GM15510 (cell line): Measurements from ENCODE around the gene OR4P4.

ENCODE experiments used
- POLR2A ChIP-seq: IDR thresholded peaks from 3 replicates; pipeline ENCODE4 v1.6.1; 2011; ENCODE audit warnings: borderline replicate concordance; ENCODE audit not compliant: insufficient read length; ENCODE audit errors: extremely low read depth

Gene OR4P4

DNA sequence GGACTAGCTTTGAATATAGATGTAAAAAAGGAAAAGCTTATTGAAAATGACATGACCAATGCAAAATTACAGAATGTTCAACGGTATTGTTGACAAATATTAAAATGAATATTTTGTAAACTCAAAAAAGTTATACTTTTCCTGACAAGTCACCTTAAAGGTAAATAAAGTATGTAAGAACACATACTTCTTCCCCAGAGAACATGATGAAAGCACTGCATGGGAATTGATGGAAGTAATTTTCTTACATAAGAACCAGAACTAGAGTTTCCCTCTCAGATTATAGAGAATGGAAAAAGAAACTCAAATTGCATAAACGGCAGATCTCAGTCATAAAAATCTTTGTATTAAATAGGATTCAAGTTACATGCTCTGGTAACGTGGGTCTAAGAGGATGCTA lies at the start of gene OR4P4:
Gene OR4P4 (plus strand): TSS at position 301 of the 400 bp plus-strand sequence.
- no peak for TF ChIP-seq POLR2A

DNA sequence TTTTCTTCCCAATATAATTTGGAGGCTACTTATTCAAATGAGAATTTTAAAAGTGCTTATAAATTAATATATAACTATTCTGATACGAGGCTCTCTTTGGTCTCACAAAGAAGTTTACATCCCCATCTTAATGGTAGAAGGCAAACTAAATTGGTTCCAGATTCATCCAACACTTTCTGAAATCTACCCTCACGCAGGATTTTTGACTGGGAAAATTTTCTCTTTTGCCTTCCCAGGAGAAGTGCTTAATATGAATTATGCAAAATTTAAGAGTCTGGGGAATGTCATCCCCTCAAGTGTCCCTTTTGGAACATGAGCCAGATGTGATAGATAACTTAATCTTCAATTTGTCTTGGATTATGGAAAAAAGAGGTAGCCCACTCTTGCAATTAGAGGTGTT lies 27.4 kb upstream of the OR4P4 start, which contains the start of gene OR4C11:
Gene OR4C11 (minus strand): TSS at position 101 of the 400 bp plus-strand sequence. CDS start 3,272 bp downstream, outside the sequence.
- no peak for TF ChIP-seq POLR2A

DNA sequence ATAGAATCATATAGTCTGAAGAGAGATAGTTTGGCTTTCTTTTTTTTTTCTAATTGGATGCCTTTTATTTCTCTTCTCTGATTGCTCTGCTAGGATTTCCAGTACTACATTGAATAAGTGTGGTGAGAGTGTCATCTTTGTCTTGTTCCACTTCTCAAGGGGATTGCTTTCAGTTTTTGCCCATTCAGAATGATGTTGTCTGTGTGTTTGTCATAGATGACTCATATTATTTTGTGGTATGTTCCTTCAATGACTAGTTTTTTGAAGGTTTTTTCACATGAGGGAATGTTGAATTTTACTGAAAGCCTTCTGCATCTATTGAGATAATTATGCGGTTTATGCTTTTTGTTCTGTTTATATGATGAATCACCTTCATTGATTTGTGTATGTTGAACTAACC lies 10.4 kb upstream of the OR4P4 start:
- TF ChIP-seq POLR2A, result no peak

DNA sequence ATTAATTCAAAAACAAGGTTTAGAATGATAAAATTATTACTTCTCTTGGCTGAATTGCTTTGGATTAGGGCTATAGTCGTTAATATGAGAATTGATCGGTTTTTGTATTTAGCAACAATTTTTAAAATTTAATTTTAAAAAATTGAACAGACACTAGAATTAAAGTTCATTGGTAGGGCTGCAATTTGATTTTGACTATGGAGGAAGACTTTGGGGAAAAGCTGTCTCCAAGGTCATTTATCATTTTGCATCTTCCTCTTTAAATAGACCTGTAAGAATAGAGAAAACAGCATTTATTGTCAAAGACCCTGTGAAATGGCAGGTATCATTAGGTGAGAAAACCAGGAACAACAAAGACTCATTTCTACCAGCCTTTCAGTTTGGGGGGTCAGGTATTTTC lies 13.1 kb downstream of the OR4P4 start, which contains the start of gene OR4S2:
Gene OR4S2 (plus strand): TSS at position 301 of the 400 bp plus-strand sequence. CDS start 2,577 bp downstream, outside the sequence.
- TF ChIP-seq POLR2A, result no peak

DNA sequence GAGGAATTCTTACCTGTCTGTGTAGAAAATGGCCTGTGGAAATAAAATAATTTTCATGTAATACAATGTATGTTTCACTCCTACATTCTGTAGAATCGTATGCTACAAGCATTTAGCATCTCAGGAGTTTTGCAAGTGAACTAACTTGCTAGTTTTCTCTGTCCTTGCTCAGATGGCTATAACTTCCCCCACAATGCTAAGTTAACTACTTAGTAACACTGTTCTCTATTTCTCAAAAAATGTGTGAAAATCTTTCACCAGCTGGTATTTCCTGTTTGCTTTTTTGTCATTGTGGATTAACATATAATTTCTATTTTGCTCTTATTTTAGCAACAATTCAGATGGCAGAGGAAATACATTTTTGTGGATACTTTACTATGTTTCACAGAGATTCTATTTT lies 17.6 kb downstream of the OR4P4 start:
- no peak for TF ChIP-seq POLR2A

DNA sequence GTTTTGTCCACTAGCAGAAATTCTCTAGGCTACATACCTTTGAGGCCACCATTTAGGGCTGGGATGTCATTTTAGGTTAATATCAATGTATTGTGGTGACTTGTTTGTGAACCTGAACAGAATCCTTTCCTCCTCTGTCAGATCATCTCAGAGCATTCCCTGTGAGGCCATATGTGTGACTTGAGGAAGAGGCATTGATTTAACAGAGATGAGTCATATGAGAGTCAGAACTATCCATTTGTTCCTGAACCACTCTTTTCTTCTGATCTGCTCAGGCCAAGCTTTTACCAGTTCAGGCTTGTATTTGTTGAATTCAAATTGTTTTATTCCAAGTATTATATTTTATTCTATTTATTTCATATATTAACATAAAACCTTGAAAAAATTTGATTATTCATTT lies 20.2 kb downstream of the OR4P4 start:
- no peak for TF ChIP-seq POLR2A

DNA sequence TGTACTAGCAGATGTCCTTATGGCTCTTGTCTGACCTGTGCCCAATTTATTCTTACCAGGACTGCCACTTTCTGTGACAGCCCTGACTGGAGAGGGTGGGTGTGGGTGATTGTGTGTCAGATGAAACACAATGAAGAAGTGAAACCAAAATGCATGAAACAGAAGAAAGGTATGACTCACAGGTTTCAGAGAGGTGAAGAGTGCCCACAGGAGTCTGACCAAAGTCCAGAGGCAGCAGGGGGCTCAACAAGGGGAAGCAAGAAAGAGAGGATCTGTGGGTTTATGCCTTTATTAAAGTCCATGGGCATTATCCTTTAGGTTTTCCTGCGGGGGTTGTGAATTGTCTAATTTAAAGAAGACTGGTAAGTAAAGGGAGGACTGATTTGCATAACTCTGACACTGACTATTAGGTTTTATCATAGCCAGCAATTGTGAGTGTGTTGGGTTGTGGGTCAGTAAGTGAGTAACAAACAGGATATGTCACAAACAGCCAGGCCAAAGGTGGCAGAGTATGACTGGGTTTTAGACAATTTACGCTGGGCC lies 23.2 kb downstream of the OR4P4 start:
- no peak for TF ChIP-seq POLR2A

DNA sequence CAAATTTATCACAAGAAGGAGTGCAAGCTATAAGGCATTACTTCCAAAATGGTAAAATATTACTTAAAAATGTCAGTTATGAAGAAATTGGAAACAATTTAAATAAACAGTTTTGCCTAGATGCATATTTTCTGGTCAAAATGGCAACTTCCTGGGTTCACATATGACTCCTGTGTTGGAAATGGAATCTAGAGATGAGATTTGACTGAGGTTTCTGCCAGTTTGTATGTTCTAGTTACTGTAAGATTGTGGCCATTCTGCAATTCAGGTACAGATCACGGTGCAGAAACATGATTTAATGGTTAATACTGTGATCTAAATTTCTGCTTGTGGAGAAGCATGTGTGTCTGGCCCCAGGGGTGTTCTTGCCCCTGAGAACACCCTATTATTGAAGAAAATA lies 23.7 kb downstream of the OR4P4 start:
- no peak for TF ChIP-seq POLR2A

DNA sequence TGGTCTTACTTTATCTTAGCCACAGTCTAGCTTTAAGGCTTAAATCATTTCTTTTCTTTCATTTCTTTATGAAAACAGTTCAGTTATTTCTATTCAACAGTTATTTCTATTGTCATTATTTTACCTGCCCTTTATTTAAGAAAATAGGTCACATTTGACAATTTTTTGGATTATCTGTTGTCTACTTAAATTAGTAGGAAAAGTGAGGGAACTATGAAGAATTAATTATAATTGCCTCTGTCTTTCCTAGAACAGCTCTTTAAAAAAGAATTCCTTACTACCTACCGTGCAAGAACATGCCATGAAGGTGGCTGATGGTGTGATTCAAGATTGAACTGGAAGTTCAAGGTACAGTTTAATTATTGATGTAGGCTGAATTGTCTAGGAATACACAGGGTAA lies 27.0 kb downstream of the OR4P4 start, which contains the start of gene OR4C6:
Gene OR4C6 (plus strand): TSS at position 301 of the 400 bp plus-strand sequence. CDS start 2,966 bp downstream, outside the sequence.
- TF ChIP-seq POLR2A, result no peak

DNA sequence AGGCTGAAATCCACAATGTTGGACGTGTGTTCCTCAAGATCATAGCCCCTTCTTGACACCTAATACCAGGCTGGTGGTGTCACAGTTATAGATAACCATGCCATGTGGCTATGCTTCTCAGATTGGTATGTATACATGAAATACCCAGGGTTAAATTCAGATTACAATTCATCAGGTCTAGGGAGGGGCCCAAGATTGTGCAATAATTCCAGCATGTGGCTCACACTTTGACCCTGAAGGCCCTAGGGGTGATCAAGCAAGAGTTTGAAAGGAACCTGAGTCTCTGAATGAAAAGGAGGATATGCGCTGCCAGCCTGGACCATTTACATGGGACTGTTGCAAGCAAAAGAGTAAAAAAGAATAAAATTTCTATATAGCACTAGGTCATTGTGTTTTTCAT lies 34.5 kb downstream of the OR4P4 start:
- TF ChIP-seq POLR2A, result no peak

DNA sequence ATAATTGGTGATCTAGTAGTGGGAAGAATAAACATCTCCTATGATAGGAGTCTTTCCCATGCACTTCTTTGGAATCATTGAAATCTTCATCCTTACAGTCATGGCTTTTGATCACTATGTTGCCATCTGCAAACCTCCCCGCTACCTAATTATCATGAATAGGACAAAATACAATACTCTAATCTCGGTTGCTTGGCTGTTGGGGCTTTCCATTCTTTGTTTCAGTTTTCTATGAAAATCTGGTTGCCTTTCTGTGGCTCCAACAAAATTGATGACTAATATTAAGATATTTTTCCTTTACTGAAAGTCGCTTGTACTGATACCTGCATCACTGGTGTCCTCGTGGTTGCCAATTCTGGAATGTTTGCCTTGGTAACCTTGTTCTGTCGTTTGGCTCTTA lies 38.9 kb downstream of the OR4P4 start:
- no peak for TF ChIP-seq POLR2A
